Tibial artery (tissue), 4 donors: ENCODE measurements around the gene HECTD4.

Experiments
- DNase-seq, 2 donors: peaks; one replicate each; pipeline ENCODE4 v3.0.0-alpha.2; 2019
- H3K27ac ChIP-seq, 2 donors: fragments of 200-600 bp; sonication (generic) in 1 of 2; 1 replicate in 1 of 2; 2 replicates in 1 of 2; pipeline ENCODE4 v1.5.1; 2018 to 2019; ENCODE audit warnings: mild to moderate bottlenecking in 1 of 2
- H3K27me3 ChIP-seq, 2 donors: fragments of 200-600 bp; sonication (generic) in 1 of 2; one replicate each; pipeline versions ENCODE4 v1.5.1 to v1.6.0; 2016 to 2019
- H3K36me3 ChIP-seq, 3 donors: fragments of 200-600 bp; sonication (generic) in 2 of 3; one replicate each; pipeline ENCODE4 v1.5.1; 2016 to 2019; ENCODE audit warnings: mild to moderate bottlenecking in 2 of 3
- H3K4me1 ChIP-seq, 4 donors: fragments of 200-600 bp; sonication (generic) in 2 of 4; 1 replicate in 3 of 4; 2 replicates in 1 of 4; pipeline ENCODE4 v1.5.1; 2016 to 2019
- H3K4me3 ChIP-seq, 2 donors: fragments of 200-600 bp; sonication (generic) in 1 of 2; 1 replicate in 1 of 2; 2 replicates in 1 of 2; pipeline ENCODE4 v1.5.1; 2018 to 2019; ENCODE audit warnings: mild to moderate bottlenecking in 2 of 2
- H3K9me3 ChIP-seq, 3 donors: fragments of 200-600 bp; sonication (generic) in 1 of 3; one replicate each; pipeline ENCODE4 v1.5.1; 2016 to 2019
- CTCF ChIP-seq, 2 experiments: fragments of 200-600 bp in 1 of 2; fragments of 450-650 bp in 1 of 2; IDR thresholded peaks; one replicate each; pipeline ENCODE4 v1.5.1; 2017 to 2019; ENCODE audit warnings: antibody characterized with exemption in 2 of 2, mild to moderate bottlenecking in 1 of 2, moderate library complexity in 1 of 2
- intact Hi-C: fragments of 100-400 bp; cut with DNase I; formaldehyde crosslinking; loops from one replicate; pipeline ENCODE4 v1.15.0; 2023; ENCODE audit warnings: low total_unique reads

HECTD4 gene

DNA sequence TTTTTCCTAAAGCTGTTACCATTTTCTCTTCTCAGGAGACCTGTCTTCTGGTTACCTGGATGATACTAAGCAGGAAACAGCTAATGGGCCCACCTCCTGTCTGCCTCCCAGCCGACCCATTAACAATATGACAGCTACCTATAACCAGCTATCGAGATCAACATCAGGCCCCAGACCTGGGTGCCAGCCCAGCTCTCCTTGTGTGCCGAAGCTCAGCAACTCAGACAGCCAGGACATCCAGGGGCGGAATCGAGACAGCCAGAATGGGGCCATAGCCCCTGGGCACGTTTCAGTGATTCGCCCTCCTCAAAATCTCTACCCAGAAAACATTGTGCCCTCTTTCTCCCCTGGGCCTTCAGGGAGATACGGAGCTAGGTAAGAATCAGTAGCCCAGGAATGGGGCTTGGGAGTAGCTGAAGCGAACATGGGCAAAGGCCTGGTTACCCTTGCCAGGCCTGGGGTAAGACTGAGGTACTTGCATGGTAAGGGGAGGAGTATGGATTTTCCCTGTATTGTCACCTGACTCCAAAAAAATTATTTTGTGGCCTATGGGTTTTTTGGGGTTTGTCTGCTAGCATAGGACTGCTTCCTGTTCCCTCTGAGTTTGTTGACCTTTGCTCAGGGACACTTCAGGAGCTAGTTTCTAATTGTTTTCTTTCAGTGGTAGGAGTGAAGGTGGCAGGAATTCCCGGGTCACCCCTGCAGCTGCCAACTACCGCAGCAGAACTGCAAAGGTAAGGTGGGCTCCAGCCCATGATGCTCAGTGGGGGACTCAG is 230.3 kb downstream of the HECTD4 start:
- intact Hi-C loops: no loop called here
- peaks cover 84 to 97% (median 87%) of the 10 kb centered on the region in 3 donors for H3K36me3 ChIP-seq
- no peak overlapping the region for H3K27ac ChIP-seq
- no peaks in the 10 kb centered on the region for H3K4me1 ChIP-seq
- TF ChIP-seq CTCF (IDR thresholded peaks at IDR 0.05): no peak
- no peak for DNase-seq
- H3K27me3 ChIP-seq: no peaks in the 10 kb centered on the region
- no peak overlapping the region for H3K4me3 ChIP-seq
- H3K9me3 ChIP-seq: peaks cover 0 to 5% (median 0%) of the 10 kb centered on the region in 3 donors

- H3K27ac ChIP-seq: no peak overlapping the region
- no peak for DNase-seq
- peaks cover 86 to 97% (median 94%) of the 10 kb centered on the region in 3 donors for H3K36me3 ChIP-seq
- no peak for TF ChIP-seq CTCF (IDR thresholded peaks at IDR 0.05)
- no peaks in the 10 kb centered on the region for H3K27me3 ChIP-seq
- intact Hi-C loops: no loop called here
- H3K4me3 ChIP-seq: no peak overlapping the region
- no peaks in the 10 kb centered on the region for H3K4me1 ChIP-seq
- H3K9me3 ChIP-seq: no peaks in the 10 kb centered on the region
These were observed 232.6 kb downstream of the HECTD4 start for GRCh38 chr12:112149596-112149995.

DNA sequence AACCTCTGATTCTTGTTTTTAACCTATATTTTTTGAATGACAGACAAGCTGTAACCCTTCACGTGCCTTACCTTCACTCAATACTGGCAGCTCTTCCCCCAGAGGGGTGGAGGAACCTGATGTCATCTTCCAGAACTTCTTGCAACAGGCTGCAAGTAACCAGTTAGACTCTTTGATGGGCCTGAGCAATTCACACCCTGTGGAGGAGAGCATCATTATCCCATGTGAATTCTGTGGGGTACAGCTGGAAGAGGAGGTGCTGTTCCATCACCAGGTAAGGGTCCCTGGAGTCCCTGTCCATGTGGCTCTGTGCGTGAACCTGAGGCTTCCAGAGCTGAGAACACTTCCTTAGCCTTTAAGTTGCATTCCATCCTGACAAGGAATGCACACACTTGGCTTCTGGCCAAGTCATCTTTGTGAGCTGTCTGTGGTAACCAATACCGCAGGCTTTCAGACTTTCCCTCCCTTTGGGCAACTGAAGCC is 234.2 kb downstream of the HECTD4 start:
- H3K27me3 ChIP-seq: no peaks in the 10 kb centered on the region
- H3K36me3 ChIP-seq: peaks cover 86 to 95% (median 92%) of the 10 kb centered on the region in 3 donors
- no peak for DNase-seq
- H3K4me1 ChIP-seq: no peaks in the 10 kb centered on the region
- no peaks in the 10 kb centered on the region for H3K9me3 ChIP-seq
- intact Hi-C loops: no loop called here
- H3K27ac ChIP-seq: peak overlapping the region in 1 of 2 donors; percentile 6
- H3K4me3 ChIP-seq: no peak overlapping the region
- no peak for TF ChIP-seq CTCF (IDR thresholded peaks at IDR 0.05)

- Histone ChIP-seq H3K4me1 (no peaks in the 10 kb centered on the region), H3K4me3 (no peak overlapping the region), H3K9me3 (no peaks in the 10 kb centered on the region), H3K36me3 (peaks cover 84 to 95% (median 92%) of the 10 kb centered on the region in 3 donors), H3K27me3 (no peaks in the 10 kb centered on the region), H3K27ac (no peak overlapping the region)
- TF ChIP-seq CTCF (IDR thresholded peaks at IDR 0.05): no peak
- DNase-seq: no peak
- intact Hi-C loops: no loop called here
These were observed 236.1 kb downstream of the HECTD4 start for GRCh38 chr12:112146123-112146522.

- H3K4me3 ChIP-seq: no peak overlapping the region
- TF ChIP-seq CTCF (IDR thresholded peaks at IDR 0.05): no peak
- H3K4me1 ChIP-seq: no peaks in the 10 kb centered on the region
- no peaks in the 10 kb centered on the region for H3K27me3 ChIP-seq
- H3K36me3 ChIP-seq: peaks cover 82 to 98% (median 96%) of the 10 kb centered on the region in 3 donors
- H3K27ac ChIP-seq: no peak overlapping the region
- no peak for DNase-seq
- H3K9me3 ChIP-seq: no peaks in the 10 kb centered on the region
- intact Hi-C loops: no loop called here
These were observed 241.5 kb downstream of the HECTD4 start for GRCh38 chr12:112140728-112141127.
